ENCODE data around the gene KRT5. TPM values are rescaled to one million over a fixed set of nuclear protein-coding genes. Genes with fewer than 3 reads are reported as not detected.
"Not testable (repeated sequence)": the region's sequence is repeated elsewhere in the genome, so short reads cannot be mapped to it uniquely, and the experiment has no call there.

Gene KRT5
- total and polyA plus RNA-seq, 2 experiments from 2014 or later: not detected

DNA sequence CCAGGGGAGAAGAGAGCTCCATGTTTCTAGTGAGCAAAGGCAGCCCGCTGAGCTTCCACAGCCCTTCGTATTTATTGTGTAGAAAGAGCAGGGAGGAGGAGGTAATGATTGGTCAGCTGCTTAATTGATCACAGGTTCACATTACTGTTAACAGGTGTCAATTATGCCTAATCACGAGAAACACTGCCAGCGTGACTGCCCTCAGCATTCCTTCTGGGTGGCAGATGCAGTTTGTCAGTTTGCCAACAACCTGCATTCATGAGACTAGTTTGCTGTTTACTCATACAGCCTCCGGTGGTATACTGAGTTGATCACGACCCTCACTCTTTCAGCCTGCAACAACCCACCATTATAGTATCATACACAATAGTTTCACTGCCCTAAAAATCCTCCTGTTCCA, 19.6 kb downstream of the KRT5 start:
- not testable (repeated sequence) for ATAC-seq; H3K9me3 Mint-ChIP-seq; H3F3A ChIP-seq (replicated peaks; ENCODE audit: low read depth); H3K27ac Mint-ChIP-seq; H3K9me2 ChIP-seq (ENCODE audit: insufficient read depth); H3K27me3 ChIP-seq (ENCODE audit: insufficient read depth); H3K4me2 ChIP-seq; H3K4me3 ChIP-seq; H3K36me3 Mint-ChIP-seq (ENCODE audit: low read depth); H3K36me3 ChIP-seq (ENCODE audit: insufficient read depth); H4K20me1 ChIP-seq (replicated peaks; ENCODE audit: insufficient read depth); DNase-seq (ENCODE audit: low spot score); H2AFZ ChIP-seq; H3K27ac ChIP-seq (ENCODE audit: low read depth); H3K79me2 ChIP-seq (replicated peaks; ENCODE audit: insufficient read depth); H3K4me3 Mint-ChIP-seq
- Mint-ChIP-seq H3K4me1 (peaks cover 17% of the 10 kb centered on the region), H3K27me3 (ENCODE audit: insufficient read depth, low read depth, poor library complexity) (peaks cover 14% of the 10 kb centered on the region)
- peaks cover 14% of the 10 kb centered on the region for H3K4me1 ChIP-seq (ENCODE audit: insufficient read depth)

DNA sequence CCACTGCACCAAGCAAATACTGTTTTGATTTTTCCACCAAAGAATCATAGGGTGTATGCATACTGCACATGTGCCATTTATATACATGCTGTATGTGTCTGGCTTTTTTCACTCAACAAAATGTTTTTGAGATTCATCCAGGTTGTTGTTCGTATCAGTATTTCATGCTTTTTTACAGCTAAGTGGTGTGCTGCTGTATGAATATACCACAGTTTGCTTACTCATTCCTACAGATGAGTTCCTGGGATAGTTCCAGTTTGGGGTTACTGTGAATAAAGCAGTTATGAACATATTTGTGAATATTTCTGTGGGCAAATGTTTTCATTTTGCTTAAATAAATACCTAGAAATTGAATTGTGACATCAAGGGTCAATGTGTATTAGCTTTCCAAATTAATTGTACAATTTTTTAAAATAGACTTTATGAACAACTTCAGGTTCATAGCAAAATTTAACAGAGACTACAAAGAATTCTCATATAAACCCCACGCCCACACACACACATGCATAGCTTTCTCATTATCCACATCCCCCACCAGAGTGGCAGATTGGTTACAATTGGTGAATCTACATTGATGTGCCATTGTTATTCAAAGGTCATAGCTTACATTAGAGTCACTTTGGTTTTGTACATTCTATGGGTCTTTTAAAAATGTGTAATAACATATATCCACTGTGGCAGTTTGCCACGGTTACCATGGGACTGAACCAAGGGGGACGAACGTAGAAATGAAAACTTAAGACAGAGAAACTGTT, 20.2 kb downstream of the KRT5 start:
- ATAC-seq (no peak), DNase-seq (ENCODE audit: low spot score) (no peak)
- H4K20me1 ChIP-seq (replicated peaks; ENCODE audit: insufficient read depth): no peaks in the 10 kb centered on the region
- H3K4me3 Mint-ChIP-seq: no peak overlapping the region
- no peaks in the 10 kb centered on the region for H3K36me3 ChIP-seq (ENCODE audit: insufficient read depth)
- H3K79me2 ChIP-seq (replicated peaks; ENCODE audit: insufficient read depth): no peaks in the 10 kb centered on the region
- no peaks in the 10 kb centered on the region for H3K27me3 ChIP-seq (ENCODE audit: insufficient read depth)
- no peaks in the 10 kb centered on the region for H3K9me3 Mint-ChIP-seq
- peaks cover 4% of the 10 kb centered on the region; the same call in 1 of the 2 replicates for H3K9me2 ChIP-seq (ENCODE audit: insufficient read depth)
- peaks cover 19% of the 10 kb centered on the region for H3K4me1 ChIP-seq (ENCODE audit: insufficient read depth)
- no peak overlapping the region for H3K4me3 ChIP-seq
- peaks cover 23% of the 10 kb centered on the region for H3K4me1 Mint-ChIP-seq
- H2AFZ ChIP-seq: no peak overlapping the region
- H3K27ac Mint-ChIP-seq: no peak overlapping the region
- H3K4me2 ChIP-seq: no peak overlapping the region
- H3K27me3 Mint-ChIP-seq (ENCODE audit: insufficient read depth, low read depth, poor library complexity): peaks cover 15% of the 10 kb centered on the region
- H3K36me3 Mint-ChIP-seq (ENCODE audit: low read depth): no peaks in the 10 kb centered on the region
- H3F3A ChIP-seq (replicated peaks; ENCODE audit: low read depth): no peaks in the 10 kb centered on the region
- H3K27ac ChIP-seq (ENCODE audit: low read depth): no peak overlapping the region
- TF ChIP-seq STAT1 (IDR thresholded peaks at IDR 0.05; ENCODE audit: unreplicated experiment) (no peak), ZNF114 (CRISPR knock-in tag; IDR thresholded peaks at IDR 0.05) (no peak), EZH2phosphoT487 (IDR thresholded peaks at IDR 0.05; ENCODE audit: unreplicated experiment) (no peak), POLR2AphosphoS5 (IDR thresholded peaks at IDR 0.05; ENCODE audit: low read depth) (no peak), JUNB (IDR thresholded peaks at IDR 0.05; ENCODE audit: unreplicated experiment) (no peak), ZNF331 (CRISPR knock-in tag; IDR thresholded peaks at IDR 0.05; ENCODE audit: low read depth) (no peak), EZH2 (IDR thresholded peaks at IDR 0.05; ENCODE audit: low read depth, unreplicated experiment) (no peak), CREB1 (CRISPR knock-in tag; IDR thresholded peaks at IDR 0.05; ENCODE audit: low read depth) (no peak), NANOG (IDR thresholded peaks at IDR 0.05; ENCODE audit: borderline replicate concordance) (no peak)
- TF ChIP-seq, protein P1, sequence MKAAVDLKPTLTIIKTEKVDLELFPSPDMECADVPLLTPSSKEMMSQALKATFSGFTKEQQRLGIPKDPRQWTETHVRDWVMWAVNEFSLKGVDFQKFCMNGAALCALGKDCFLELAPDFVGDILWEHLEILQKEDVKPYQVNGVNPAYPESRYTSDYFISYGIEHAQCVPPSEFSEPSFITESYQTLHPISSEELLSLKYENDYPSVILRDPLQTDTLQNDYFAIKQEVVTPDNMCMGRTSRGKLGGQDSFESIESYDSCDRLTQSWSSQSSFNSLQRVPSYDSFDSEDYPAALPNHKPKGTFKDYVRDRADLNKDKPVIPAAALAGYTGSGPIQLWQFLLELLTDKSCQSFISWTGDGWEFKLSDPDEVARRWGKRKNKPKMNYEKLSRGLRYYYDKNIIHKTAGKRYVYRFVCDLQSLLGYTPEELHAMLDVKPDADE (IDR thresholded peaks at IDR 0.05): no peak
- TF ChIP-seq, protein P2, sequence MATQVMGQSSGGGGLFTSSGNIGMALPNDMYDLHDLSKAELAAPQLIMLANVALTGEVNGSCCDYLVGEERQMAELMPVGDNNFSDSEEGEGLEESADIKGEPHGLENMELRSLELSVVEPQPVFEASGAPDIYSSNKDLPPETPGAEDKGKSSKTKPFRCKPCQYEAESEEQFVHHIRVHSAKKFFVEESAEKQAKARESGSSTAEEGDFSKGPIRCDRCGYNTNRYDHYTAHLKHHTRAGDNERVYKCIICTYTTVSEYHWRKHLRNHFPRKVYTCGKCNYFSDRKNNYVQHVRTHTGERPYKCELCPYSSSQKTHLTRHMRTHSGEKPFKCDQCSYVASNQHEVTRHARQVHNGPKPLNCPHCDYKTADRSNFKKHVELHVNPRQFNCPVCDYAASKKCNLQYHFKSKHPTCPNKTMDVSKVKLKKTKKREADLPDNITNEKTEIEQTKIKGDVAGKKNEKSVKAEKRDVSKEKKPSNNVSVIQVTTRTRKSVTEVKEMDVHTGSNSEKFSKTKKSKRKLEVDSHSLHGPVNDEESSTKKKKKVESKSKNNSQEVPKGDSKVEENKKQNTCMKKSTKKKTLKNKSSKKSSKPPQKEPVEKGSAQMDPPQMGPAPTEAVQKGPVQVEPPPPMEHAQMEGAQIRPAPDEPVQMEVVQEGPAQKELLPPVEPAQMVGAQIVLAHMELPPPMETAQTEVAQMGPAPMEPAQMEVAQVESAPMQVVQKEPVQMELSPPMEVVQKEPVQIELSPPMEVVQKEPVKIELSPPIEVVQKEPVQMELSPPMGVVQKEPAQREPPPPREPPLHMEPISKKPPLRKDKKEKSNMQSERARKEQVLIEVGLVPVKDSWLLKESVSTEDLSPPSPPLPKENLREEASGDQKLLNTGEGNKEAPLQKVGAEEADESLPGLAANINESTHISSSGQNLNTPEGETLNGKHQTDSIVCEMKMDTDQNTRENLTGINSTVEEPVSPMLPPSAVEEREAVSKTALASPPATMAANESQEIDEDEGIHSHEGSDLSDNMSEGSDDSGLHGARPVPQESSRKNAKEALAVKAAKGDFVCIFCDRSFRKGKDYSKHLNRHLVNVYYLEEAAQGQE (IDR thresholded peaks at IDR 0.05; ENCODE audit: unreplicated experiment): no peak
- TF ChIP-seq, protein P3, sequence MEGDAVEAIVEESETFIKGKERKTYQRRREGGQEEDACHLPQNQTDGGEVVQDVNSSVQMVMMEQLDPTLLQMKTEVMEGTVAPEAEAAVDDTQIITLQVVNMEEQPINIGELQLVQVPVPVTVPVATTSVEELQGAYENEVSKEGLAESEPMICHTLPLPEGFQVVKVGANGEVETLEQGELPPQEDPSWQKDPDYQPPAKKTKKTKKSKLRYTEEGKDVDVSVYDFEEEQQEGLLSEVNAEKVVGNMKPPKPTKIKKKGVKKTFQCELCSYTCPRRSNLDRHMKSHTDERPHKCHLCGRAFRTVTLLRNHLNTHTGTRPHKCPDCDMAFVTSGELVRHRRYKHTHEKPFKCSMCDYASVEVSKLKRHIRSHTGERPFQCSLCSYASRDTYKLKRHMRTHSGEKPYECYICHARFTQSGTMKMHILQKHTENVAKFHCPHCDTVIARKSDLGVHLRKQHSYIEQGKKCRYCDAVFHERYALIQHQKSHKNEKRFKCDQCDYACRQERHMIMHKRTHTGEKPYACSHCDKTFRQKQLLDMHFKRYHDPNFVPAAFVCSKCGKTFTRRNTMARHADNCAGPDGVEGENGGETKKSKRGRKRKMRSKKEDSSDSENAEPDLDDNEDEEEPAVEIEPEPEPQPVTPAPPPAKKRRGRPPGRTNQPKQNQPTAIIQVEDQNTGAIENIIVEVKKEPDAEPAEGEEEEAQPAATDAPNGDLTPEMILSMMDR (conservative IDR thresholded peaks at IDR 0.05; ENCODE audit: low read depth in 2 of 2): no peak
